ENCODE data around the gene NKAIN2.

GRCh38 chr6:124433387-124434160 is 629.9 kb downstream of the NKAIN2 start:
- TF ChIP-seq, protein P1, sequence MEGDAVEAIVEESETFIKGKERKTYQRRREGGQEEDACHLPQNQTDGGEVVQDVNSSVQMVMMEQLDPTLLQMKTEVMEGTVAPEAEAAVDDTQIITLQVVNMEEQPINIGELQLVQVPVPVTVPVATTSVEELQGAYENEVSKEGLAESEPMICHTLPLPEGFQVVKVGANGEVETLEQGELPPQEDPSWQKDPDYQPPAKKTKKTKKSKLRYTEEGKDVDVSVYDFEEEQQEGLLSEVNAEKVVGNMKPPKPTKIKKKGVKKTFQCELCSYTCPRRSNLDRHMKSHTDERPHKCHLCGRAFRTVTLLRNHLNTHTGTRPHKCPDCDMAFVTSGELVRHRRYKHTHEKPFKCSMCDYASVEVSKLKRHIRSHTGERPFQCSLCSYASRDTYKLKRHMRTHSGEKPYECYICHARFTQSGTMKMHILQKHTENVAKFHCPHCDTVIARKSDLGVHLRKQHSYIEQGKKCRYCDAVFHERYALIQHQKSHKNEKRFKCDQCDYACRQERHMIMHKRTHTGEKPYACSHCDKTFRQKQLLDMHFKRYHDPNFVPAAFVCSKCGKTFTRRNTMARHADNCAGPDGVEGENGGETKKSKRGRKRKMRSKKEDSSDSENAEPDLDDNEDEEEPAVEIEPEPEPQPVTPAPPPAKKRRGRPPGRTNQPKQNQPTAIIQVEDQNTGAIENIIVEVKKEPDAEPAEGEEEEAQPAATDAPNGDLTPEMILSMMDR (conservative IDR thresholded peaks at IDR 0.05) = no peak
- TF ChIP-seq ZFX (IDR thresholded peaks at IDR 0.05) = no peak

All from C4-2B (cell line).